HG03060 (cell line): ENCODE results near the gene AOPEP.

Experiments
- ATAC-seq: cut with Tn5 transposase; IDR thresholded peaks from one replicate; pipeline ENCODE4 v1.9.1; 2021; ENCODE audit warnings: low read depth, moderate number of reproducible peaks; ENCODE audit not compliant: unreplicated experiment

The AOPEP gene

GRCh38 chr9:94757158-94757557, 30.7 kb downstream of the AOPEP start:
- no peak for ATAC-seq

- no peak for ATAC-seq
These were observed 31.5 kb downstream of the AOPEP start for GRCh38 chr9:94758031-94758430.

DNA sequence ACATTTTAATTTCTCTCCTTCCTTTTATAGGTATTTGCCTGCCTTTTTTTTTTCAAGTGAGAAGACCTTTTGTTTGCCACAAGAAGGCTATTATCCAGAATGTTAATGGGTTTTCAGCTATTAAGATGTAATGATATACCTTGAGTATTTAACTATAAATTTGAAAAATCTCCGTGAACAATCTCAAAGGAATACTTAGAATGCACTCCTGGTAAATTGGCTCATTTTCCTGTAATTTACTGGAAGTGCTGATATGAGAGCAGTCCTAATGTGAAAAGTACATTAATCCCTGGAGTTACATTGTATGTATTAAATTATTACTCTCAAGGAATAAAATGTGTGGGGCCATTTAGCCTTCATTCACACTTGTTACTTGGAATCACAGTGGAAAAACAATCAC, 32.4 kb downstream of the AOPEP start:
- ATAC-seq, result no peak

DNA sequence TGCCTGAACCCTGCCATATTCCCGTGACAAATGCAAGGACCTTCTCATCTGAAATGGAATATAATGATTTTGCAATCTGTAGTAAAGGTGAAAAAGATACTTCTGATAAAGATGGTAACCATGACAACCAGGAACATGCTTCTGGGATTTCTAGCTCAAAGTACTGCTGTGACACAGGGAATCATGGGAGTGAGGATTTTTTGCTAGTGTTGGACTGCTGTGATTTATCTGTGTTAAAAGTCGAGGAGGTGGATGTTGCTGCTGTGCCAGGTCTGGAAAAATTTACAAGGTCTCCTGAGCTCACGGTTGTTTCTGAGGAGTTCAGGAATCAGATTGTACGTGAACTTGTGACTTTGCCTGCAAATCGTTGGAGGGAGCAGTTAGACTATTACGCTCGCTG, 33.5 kb downstream of the AOPEP start:
- ATAC-seq, result no peak

- no peak for ATAC-seq
These were observed 34.2 kb downstream of the AOPEP start for GRCh38 chr9:94760660-94761059.

DNA sequence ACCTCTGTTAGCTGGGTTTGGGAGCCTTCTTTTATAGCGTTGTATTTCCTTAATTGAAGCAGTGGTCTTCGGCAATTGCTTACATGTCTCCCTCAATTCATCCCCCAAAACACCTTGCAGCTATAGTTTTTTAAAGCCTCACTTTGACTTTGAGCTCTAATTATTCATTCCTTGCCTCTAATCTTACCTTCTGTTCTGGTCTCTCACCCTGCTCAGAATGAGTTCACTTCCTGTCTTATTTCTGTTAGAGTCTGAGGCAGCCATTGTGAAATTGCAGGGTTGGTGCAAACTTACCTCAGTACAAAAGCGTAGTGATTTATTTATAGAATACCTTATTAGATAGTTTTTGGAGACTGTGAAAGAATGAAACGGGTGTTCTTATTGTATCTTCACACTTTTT, 35.0 kb downstream of the AOPEP start:
- no peak for ATAC-seq

DNA sequence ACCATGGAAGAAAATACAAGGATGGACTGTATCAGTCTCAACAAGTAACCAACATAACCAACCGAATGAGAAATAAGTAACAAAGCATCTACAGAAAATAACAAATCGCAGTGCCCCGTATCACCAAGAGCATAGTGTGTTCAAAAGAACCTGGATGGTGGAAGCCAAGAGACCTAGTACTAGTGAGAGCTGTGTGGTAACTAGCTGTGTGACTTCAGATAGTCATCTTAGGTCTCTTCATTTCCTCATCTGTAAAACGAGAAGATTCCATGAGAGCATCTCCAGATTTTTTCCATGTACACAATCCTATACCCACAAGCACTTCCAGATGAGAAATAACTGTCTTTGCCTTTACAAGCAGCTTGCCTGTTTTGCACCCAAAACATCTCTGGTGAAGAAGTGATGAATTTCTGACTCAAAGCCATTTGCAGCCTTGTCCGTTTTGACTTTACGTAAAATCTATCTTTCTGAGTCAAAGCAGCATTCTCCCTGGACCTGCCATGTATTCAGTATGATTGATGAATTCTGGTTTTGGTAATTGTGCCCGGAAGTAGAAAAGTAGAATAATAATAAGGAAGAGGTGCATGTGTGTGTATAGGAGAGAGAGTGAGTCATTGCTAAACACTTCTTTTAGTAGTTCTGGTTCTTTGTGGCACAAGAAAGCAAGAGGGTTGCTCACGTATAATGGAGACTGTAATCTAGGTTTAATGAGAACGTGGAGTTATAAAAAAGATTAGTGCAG, 41.0 kb downstream of the AOPEP start:
- no peak for ATAC-seq

DNA sequence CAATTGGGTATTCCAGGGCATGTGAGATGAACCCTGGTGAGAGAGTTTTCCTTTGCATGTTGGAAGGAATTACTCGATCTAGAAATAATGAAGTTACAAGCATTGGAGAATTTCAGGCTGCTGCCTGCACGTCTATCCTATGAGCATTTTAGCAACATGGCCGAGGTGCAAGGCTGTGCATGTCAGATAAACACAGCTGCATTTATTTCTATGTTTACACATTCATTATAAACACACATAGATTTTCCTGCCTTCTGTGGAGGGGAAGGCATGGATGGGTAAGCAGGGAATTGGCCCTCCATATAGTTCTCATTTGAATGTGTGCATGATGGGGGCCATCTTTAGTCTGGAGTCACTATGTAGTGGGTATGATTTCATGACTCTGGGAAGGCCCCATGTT, 42.3 kb downstream of the AOPEP start:
- no peak for ATAC-seq

DNA sequence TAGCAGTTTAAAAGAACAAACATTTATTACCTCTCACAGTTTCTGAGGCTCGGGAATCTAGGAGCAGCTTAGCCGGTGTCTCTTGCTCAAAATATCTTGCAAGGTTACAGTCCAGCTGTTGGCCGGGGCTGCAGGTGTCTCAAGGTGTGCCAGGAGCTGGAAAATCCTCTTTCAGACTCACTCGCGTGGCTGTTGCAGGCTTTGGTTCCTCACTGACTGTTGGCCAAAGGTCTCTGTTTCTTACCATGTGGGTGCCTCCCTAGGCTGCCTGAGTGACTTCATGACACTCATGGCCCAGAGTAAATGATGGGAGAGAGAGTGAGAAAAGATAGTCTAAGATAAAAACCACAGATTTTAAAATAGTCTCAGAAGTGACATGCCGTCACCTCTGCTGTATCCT, 43.8 kb downstream of the AOPEP start:
- no peak for ATAC-seq

- no peak for ATAC-seq
These were observed 44.6 kb downstream of the AOPEP start for GRCh38 chr9:94771096-94771495.

DNA sequence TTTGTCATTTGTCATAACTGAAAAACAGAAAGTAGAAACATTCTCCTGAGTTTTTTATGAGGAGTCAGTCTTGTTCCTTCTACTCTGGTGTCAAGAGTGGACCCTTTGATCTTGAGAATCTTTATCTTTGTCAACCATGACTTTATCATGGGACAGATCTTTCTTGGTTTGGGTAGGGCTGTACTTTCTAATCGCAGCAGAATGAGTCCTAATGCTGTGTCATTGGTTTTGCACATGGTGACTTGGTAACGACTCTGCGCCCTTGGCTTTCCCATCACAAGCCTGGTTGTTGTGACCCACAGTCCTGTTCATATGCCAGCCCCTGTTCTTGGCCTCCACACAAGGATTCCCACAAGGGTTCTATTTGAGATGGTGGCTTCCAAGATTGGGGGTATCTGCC, 45.6 kb downstream of the AOPEP start:
- ATAC-seq, result no peak

DNA sequence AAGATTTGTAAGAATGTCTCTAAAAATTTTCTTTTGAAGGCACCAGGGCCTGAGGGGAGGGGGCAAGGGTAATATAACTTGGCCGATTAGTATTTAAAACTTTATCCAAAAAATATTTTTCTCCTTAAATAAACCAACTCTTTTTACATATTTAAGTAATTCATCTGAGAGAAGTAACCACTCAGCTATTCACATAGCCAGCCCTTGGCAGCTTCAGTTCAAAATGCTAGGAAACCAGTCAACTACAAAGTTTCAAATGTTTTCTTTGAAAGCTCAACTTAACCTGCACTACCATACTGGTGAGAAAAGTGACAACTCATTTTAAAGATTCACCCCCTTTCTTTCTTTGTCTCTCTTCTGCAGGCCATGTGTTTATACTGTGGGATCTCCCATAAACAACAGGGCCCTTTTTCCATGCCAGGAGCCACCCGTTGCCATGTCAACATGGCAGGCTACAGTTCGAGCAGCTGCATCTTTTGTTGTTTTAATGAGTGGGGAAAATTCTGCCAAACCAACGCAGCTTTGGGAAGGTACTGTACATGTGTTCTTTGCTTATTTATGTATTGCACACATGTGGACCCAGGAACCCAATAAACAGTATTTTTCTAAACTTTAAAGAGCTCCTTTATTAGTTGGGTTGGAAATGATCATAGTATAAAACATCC, 46.3 kb downstream of the AOPEP start:
- no peak for ATAC-seq

DNA sequence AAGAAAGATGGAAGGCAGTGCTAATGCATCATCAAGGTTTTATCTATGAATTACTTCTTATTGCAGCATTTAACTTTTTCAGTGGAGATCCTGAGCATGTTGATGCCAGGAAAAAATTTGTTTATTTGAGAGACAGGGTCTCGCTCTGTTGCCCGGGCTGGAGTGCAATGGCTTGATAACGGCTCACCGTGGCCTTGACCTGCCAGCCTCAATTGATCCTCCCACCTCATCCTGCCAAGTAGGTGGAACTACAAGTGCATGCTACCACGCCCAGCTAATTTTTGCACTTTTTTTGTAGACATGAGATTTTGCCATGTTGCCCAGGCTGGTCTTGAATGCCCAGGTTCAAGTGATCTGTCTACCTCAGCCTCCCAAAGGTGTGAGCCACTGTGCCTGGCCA, 47.2 kb downstream of the AOPEP start:
- no peak for ATAC-seq

GRCh38 chr9:94778013-94778412, 51.5 kb downstream of the AOPEP start:
- ATAC-seq, result no peak

DNA sequence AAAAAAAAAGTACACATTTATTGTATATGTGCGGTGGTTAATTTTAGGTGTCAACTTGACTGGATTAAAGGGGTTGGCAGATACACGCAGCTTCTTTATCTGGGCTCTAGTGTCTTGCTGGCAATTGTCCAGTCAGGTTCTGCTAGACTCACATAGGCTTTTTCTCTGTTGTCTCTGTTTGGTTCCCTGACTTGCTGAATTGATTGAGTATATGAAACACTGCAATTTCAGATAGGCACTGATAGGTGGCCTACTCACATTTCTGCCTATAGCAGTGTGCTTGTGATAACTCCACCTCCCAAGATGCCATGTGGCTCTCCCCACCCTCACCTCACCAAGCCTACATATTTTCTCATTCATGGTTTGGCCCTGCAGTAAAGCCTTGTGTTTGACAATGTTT, 52.5 kb downstream of the AOPEP start:
- no peak for ATAC-seq

GRCh38 chr9:94779693-94780290, 53.3 kb downstream of the AOPEP start:
- no peak for ATAC-seq

DNA sequence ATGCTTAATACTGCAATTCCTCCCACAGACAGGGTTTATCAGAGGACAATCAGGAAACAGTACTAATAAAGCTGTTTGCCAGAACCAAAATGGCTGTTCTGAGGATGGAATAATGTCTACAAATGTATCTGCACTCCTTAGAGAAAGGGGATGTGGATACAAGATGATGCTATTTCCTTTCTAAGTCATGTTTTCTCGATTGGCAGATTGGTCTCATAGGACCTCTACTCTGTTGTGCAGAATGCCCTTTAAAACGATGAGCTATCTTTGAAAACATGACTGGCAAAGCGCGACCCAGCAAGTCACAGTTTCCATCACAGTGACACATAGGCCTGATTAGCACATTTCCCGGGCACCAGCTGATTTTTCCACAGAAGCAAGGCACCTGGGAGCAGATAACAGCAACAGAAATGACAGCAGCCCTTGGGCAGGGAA, 54.0 kb downstream of the AOPEP start:
- ATAC-seq, result no peak

DNA sequence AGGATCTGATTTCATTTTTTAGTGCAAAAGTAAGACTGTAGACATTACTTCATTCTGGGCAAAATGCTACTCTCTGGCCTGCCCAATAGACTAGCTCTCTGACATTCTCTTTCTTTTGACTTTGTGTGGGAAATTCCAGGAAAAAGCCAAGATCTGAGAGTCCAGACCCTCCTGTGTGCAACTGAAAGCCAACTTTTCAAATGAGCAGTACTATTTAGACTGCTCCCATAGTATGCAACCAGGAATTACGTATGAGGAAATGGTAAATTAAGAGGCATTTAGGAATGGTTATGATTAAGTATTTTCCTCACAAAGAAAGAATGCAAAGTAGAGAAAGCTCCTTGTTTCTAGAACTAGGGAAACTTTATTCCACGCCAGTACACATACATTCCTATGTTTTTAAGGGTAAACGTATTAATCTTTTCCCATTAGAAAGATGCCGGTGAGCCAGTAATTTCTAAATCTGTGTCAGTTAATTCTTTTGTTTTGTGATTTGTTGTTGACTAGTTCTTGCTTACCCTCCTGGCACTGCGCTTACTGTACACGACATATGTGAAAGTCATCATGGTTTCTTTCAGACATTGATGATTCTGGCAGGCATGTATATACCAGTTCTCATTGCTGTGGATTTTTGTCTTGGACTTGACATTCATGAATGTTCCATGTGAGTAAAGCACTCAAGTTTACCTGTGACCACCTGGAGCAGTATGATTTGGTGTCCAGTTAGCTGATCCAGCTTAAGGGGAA, 56.0 kb downstream of the AOPEP start:
- ATAC-seq, result no peak

DNA sequence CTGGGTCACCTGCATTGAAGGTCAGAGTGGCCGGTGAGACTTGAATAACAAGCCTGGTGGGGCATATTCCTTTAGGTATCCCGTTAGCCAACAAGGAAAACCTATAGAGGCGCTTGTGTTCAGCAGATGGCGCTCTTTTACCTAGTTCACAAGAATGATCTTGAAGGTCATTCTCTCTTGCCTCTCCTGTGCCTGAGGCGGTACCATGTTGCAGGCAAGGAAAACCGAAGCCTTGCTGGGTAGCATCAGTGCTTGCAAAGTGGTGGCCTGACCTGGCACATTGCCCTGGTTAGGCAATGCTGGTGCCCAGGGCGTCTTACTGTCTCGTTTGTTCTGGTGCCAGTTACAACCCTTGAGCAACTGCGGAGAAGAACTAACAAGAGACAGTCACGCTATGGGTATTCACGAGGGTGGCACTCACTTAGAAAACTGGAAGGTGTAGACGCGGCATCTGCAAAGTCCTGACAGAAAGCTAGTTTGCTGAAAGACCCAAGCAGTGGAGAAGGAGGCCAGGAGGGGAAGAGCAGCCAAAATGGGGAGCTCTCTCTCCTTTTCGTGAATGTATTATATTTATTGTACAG, 56.7 kb downstream of the AOPEP start:
- no peak for ATAC-seq

- ATAC-seq, result no peak
These were observed 57.4 kb downstream of the AOPEP start for GRCh38 chr9:94783928-94784327.
